HCEC 1CT (cell line): ENCODE data around the gene KRT4.
"Not testable (repeated sequence)": the region's sequence is repeated elsewhere in the genome, so short reads cannot be mapped to it uniquely, and the experiment has no call there.

ENCODE experiments used
- DNase-seq: peaks from one replicate; pipeline ENCODE4 v3.0.0-alpha.2; 2017

The KRT4 gene

GRCh38 chr12:52813885-52814709, at the start of gene KRT4:
Gene KRT4 (minus strand): TSS chr12:52814116. CDS start chr12:52814058, 58 bp downstream.
- DNase-seq: no peak

DNA sequence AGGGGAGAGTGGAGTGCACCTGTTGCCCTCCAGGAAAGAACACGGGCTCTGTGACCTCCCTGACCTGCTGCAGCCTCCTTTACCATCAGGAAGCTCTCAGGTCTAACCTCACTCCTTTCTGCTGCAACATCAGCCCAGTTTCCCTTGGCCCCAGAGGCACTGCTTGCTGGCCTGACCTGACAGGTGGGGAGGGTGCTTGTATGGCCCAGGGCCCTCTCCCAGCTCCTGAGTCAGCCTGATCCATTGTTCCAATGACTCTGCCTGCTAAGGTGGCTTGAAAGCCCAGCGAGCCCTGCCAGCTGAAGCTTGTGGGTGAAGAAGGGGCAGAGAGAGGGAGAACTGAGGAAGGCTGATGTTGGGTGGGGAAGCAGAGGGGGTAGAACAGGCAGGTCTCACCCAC, 48.1 kb upstream of the KRT4 start:
- no peak for DNase-seq

DNA sequence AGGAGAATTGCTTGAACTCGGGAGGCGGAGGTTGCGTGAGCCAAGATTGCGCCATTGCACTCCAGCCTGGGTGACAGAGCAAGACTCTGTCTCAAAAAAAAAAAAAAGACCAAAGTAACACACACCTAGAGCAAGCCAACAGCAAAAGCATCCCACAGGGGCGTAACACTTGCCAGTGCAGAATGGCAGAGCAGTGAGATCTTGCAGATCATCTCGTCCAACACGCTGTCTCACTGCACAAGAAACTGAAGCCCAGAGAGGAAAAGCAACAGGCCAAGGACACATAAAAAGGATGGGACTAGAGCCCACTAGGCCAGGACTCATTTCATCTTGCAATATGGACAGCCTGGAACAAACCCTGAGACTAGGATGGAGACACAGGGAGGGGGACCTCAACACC, 47.6 kb upstream of the KRT4 start:
- DNase-seq: no peak

DNA sequence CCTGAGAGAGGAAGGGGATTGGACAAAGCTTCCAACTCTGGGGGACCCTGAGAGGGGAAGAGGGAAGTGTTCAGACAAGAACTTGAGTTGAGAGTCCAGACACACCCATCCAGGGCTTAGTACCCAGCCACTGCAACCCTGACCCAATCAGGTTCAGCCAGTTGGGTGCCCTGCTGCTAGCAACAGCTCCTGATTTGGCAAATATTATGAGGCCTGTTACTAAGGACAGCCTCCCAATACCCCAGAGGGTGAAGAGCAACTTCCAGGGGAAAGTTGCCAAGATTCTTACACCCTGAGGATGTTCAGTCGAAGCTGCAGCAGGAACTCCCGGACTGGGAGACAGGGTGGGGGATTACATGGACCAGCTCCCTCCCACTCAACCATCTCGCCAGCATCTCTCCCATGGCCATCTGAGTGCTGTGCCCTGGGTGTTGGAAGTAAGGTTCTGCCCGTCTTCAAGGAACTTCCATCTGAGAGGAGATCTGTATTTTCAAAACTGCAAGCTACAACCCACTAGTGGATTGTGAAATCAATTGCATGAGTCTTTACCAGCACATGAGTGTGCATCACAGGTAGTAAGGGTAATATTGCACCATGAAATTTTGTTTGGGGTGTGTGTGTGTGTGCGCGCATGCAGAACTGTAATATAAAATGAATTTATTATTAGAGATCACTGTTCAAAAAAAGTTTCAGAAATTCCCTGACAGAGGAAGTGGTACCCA, 46.3 kb upstream of the KRT4 start:
- no peak for DNase-seq

DNA sequence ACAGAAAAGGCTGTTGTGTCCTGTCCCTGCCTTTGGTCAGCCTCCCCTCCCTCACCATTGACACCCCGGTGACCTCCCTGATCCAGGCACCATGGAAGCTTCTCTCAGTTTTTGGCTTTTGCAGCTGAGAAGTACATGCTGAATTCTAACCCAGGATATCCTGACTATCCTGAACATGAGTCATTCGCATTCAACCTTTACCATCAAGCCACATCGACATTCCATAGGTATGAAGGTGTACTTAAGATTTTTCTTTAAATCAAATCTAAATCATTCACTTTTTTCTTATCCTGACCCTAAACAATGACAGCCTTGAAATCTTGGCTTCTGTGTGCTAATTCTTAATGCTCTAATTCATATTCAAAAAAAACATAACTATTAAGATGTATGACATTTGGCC, 43.6 kb upstream of the KRT4 start:
- DNase-seq: no peak

GRCh38 chr12:52856787-52857186, 42.9 kb upstream of the KRT4 start:
- no peak for DNase-seq

DNA sequence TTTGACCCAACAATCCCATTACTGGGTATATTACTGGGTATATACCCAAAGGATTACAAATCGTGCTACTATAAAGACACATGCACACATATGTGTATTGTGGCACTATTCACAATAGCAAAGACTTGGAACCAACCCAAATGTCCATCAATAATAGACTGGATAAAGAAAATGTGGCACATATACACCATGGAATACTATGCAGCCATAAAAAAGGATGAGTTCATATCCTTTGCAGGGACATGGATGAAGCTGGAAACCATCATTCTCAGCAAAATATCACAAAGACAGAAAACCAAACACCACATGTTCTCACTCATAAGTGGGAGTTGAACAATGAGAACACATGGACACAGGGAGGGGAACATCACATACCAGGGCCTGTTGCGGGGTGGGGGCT, 42.2 kb upstream of the KRT4 start:
- not testable (repeated sequence) for DNase-seq

DNA sequence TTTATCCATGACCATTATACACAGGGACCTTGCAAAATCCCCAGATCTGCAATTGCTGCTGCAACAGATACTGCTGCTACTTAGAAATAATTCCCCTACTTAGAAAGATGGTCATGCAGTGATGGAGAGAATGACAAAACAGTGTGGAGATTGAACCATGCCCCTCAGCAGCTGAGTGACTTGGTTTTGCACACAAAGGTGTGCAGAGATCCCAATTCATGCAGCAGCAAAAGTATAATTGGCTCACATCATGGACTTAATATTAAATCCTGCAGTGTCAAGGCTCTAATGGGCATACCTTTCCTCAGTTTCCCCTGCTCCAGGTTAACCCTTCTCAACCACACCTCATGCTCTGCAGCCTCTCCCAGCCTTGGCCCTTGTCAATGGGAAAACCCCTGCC, 37.9 kb upstream of the KRT4 start:
- DNase-seq: no peak

DNA sequence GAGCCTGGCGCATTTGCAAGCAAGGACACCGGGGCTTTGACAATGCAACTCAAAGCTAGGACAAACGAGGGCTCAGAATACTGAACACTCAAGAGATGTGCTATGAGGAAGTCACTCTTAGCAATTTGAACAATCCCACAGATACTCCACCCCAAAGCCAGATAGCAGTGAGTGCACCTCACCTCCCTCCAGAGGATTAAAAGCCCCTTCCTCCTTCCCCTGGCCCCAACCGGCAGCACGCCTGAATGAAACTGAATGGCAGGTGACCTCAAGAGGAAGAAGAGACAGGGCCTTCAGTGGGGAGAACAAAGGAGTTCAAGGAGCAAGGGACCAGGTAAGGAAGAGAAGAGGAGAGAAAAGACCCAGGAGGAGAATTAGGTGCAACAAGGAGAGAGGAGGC, 36.8 kb upstream of the KRT4 start:
- DNase-seq: no peak

- no peak for DNase-seq
These were observed 35.6 kb upstream of the KRT4 start for GRCh38 chr12:52849511-52849910.

GRCh38 chr12:52848661-52849255, 34.8 kb upstream of the KRT4 start, which contains the start of gene KRT78:
Gene KRT78 (minus strand): TSS chr12:52848994. CDS start chr12:52848930, 64 bp downstream.
- no peak for DNase-seq

GRCh38 chr12:52847335-52848102, 33.6 kb upstream of the KRT4 start:
- DNase-seq: no peak

GRCh38 chr12:52846356-52846970, 32.5 kb upstream of the KRT4 start:
- no peak for DNase-seq

DNA sequence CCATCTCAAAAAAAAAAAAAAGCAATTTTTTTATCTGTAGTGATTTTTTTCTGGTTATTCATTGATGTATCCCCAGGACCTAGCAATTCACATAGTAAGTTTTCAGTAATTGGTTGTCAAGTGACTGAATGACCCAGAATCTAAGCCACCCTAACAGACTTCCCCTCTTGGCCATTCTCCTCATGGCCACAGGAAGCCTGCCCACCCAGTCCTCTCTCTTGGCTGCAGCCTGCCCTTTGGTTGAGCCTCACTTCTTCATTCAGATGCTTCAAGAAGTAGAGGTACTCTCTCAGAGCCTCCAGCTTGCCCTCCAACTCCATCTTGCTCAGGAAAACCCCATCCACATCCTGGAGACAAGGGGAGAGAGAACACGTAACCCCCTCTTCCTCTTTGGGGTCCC, 32.0 kb upstream of the KRT4 start:
- DNase-seq: no peak

- no peak for DNase-seq
These were observed 30.5 kb upstream of the KRT4 start for GRCh38 chr12:52844386-52844785.

GRCh38 chr12:52839436-52840105, 25.7 kb upstream of the KRT4 start:
- DNase-seq: no peak

DNA sequence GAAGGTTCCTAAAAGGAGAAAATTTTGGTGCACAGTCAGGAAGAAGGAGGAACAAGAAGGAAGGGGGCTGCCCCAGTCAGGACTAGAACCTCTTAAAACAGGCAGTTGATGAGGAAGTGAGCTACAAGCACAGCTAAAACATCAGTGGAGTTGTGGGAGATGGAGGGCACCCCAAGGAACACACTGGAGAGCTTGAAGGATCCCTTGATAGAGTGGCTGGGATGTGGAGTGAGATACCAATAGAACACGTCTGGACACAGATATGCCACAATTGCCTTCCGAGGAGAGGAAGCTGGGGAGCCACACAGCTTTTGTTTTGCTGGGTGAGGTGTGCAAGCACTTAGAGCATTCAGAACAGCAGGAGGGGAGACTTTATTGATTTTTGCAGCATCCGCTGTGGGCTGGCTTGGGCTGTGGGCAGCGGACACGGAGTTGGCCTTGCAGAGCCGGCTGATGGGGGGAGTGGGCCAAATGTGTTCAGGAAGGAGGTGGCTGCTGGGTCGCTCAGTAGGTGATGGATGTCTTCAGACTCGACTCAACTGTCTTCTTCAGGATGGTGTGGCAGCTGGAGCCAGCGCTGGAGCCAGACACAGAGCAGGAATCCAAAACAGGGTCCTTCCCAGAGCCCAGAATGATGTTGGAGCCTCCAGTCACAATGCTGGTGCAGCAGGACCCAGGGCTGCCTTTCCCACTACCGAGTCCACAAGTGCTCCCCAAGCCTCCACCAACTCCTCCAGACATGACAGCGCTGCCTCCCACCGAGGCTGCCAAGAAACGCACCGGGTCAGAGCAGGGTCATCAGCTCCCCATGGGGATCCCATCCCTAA, 24.9 kb upstream of the KRT4 start:
- DNase-seq: no peak

- no peak for DNase-seq
These were observed 24.1 kb upstream of the KRT4 start for GRCh38 chr12:52837781-52838608.

GRCh38 chr12:52837413-52837741, 23.5 kb upstream of the KRT4 start:
- peak; percentile 48 for DNase-seq
